Aorta (tissue), 5 donors: ENCODE measurements around the gene GGT6. TPM values are rescaled to one million over a fixed set of nuclear protein-coding genes. Genes with fewer than 3 reads are reported as not detected.
A peak's percentile ranks its signal among the peaks of the same experiment; 100 is the strongest.

Source experiments
- ATAC-seq: fragments of 200-7000 bp; cut with Tn5 transposase; one replicate; pipeline ENCODE4 v1.9.1; 2022; ENCODE audit warnings: moderate library complexity; ENCODE audit not compliant: low FRiP score
- DNase-seq, 2 donors: peaks; one replicate each; pipeline ENCODE4 v3.0.0-alpha.2; 2020
- H3K27ac ChIP-seq, 2 donors: one replicate each; pipeline ENCODE4 v1.5.1; 2013; ENCODE audit warnings: low read length in 2 of 2, mild to moderate bottlenecking in 2 of 2, moderate library complexity in 2 of 2, control low read depth in 1 of 2, inconsistent platforms in 1 of 2, low read depth in 1 of 2
- H3K27me3 ChIP-seq, 2 donors: one replicate each; pipeline ENCODE4 v1.6.1; 2013; ENCODE audit warnings: control low read depth in 1 of 2, low read length in 1 of 2, mild to moderate bottlenecking in 1 of 2, moderate library complexity in 1 of 2; ENCODE audit not compliant: insufficient read depth in 2 of 2, control insufficient read depth in 1 of 2
- H3K36me3 ChIP-seq, 2 donors: one replicate each; pipeline ENCODE4 v1.6.1; 2013; ENCODE audit warnings: control low read depth in 1 of 2, low read length in 1 of 2, mild to moderate bottlenecking in 1 of 2; ENCODE audit not compliant: insufficient read depth in 2 of 2, control insufficient read depth in 1 of 2
- H3K4me1 ChIP-seq, 2 donors: one replicate each; pipeline ENCODE4 v1.6.1; 2013; ENCODE audit warnings: low read length in 2 of 2, control low read depth in 1 of 2, mild to moderate bottlenecking in 1 of 2, moderate library complexity in 1 of 2; ENCODE audit not compliant: insufficient read depth in 2 of 2, control insufficient read depth in 1 of 2
- H3K4me3 ChIP-seq, 2 donors: one replicate each; pipeline ENCODE4 v1.5.1; 2013; ENCODE audit warnings: low read length in 2 of 2, control low read depth in 1 of 2, mild to moderate bottlenecking in 1 of 2
- H3K9me3 ChIP-seq: one replicate; pipeline ENCODE4 v1.6.1; 2013; ENCODE audit warnings: mild to moderate bottlenecking, low read length; ENCODE audit not compliant: control insufficient read depth
- WGBS, 2 donors: extraction: QIAGEN DNeasy Blood & Tissue Kit; methylation state at CpG; one replicate each; pipeline ENCODE4 v1.1.7; 2013; 5-methylcytosine and 5-hydroxymethylcytosine counted together
- intact Hi-C, 2 donors: fragments of 100-400 bp; cut with DNase I; formaldehyde crosslinking; loops; one replicate each; pipeline versions ENCODE4 v1.14.2 to v1.15.0; 2022
- polyA plus RNA-seq, 2 donors: library from polyadenylated mRNA; stranded (reverse); fragments of 200-250 nt; gene quantifications; one replicate each; pipeline ENCODE4 v1.2.3, GENCODE V29; 2013
- total RNA-seq, 2 donors: library from RNA; stranded (reverse); fragmentation: NEBNext Ultra II Directional; extraction: Animal tissue kit (Norgen Biotek cat#: 25700); gene quantifications; one replicate each; pipeline ENCODE4 v1.2.1, GENCODE V29; 2021
- donor health status: healthy with polysubstance abuse.
- donor health status: Bipolar disorder and iron deficiency.
- donor health status: DM: no; HTN: no; CAD: no.
- donor health status: DM: no; HTN: no; CAD: no.
- donor health status: DM: yes; HTN: yes; CAD: no.

The GGT6 gene
- total and polyA plus RNA-seq, 4 donors: 3.5 TPM; not detected in 3

- no peak for DNase-seq
- ATAC-seq: no peak
- H3K36me3 ChIP-seq: no peaks in the 10 kb centered on the region
- no peaks in the 10 kb centered on the region for H3K27me3 ChIP-seq
- H3K4me3 ChIP-seq: no peak overlapping the region
- peaks cover 0 to 4% of the 10 kb centered on the region in 2 donors for H3K4me1 ChIP-seq
- 90% methylated on average over 24 of the region's 24 CpGs for WGBS, 2 donors
- intact Hi-C loops: loop anchor here in 1 of 2 donors (5.0 kb wide), 1 partner anchor 61 kb away; the partner anchor contains the start of gene SPNS2
- H3K9me3 ChIP-seq: no peaks in the 10 kb centered on the region
- H3K27ac ChIP-seq: no peak overlapping the region
Measured at GRCh38 chr17:4558347-4558971, 1.9 kb downstream of the GGT6 start.

- peaks cover 0 to 4% of the 10 kb centered on the region in 2 donors for H3K4me1 ChIP-seq
- DNase-seq: peak in 1 of 2 donors; percentile 35
- intact Hi-C loops: loop anchor here in 1 of 2 donors (5.0 kb wide), 1 partner anchor 60 kb away; the partner anchor contains the start of gene SPNS2
- H3K36me3 ChIP-seq: no peaks in the 10 kb centered on the region
- no peak for ATAC-seq
- no peak overlapping the region for H3K27ac ChIP-seq
- 91% methylated on average over 6 of the region's 6 CpGs for WGBS, 2 donors
- no peak overlapping the region for H3K4me3 ChIP-seq
- no peaks in the 10 kb centered on the region for H3K27me3 ChIP-seq
- H3K9me3 ChIP-seq: no peaks in the 10 kb centered on the region
Measured at GRCh38 chr17:4557626-4558346, 2.6 kb downstream of the GGT6 start.

- Histone ChIP-seq H3K36me3 (peaks cover 0 to 3% of the 10 kb centered on the region in 2 donors), H3K27me3 (no peaks in the 10 kb centered on the region), H3K4me1 (peaks cover 0 to under 1% of the 10 kb centered on the region in 2 donors), H3K27ac (no peak overlapping the region), H3K9me3 (no peaks in the 10 kb centered on the region), H3K4me3 (no peak overlapping the region)
- intact Hi-C loops: loop anchor here in 1 of 2 donors (5.0 kb wide), 1 partner anchor 60 kb away; the partner anchor contains the start of gene SPNS2
- WGBS, 2 donors: 84 to 88% methylated on average over 4 of the region's 4 CpGs
- ATAC-seq: no peak
- DNase-seq: peak in 1 of 2 donors; percentile 10
Measured at GRCh38 chr17:4556996-4557395, 3.4 kb downstream of the GGT6 start.

GRCh38 chr17:4555873-4556759, 4.3 kb downstream of the GGT6 start:
- peak in 1 of 2 donors; percentile 45 for DNase-seq
- Histone ChIP-seq H3K4me1 (no peaks in the 10 kb centered on the region), H3K4me3 (peak overlapping the region; percentile 48 to 51), H3K27me3 (no peaks in the 10 kb centered on the region), H3K9me3 (no peaks in the 10 kb centered on the region), H3K36me3 (peaks cover 0 to 7% of the 10 kb centered on the region in 2 donors), H3K27ac (peak overlapping the region in 1 of 2 donors; percentile 14)
- ATAC-seq: no peak
- 50 to 53% methylated on average over 17 of the region's 17 CpGs for WGBS, 2 donors
- intact Hi-C loops: loop anchor here in 1 of 2 donors (5.0 kb wide), 1 partner anchor 59 kb away; the partner anchor contains the start of gene SPNS2

- peak; percentile 93 for ATAC-seq
- intact Hi-C loops: loop anchor here in 1 of 2 donors (5.0 kb wide), 1 partner anchor 58 kb away; the partner anchor contains the start of gene SPNS2
Measured at GRCh38 chr17:4554997-4555799, 5.2 kb downstream of the GGT6 start, which contains the start of gene MYBBP1A. TSS of gene MYBBP1A (minus strand) at chr17:4555384. CDS start at chr17:4555324, 60 bp downstream.

GRCh38 chr17:4554441-4554996, 5.9 kb downstream of the GGT6 start:
- ATAC-seq: no peak
- Histone ChIP-seq H3K9me3 (no peaks in the 10 kb centered on the region), H3K4me3 (peak overlapping the region in 1 of 2 donors; percentile 48), H3K27me3 (no peaks in the 10 kb centered on the region), H3K4me1 (no peaks in the 10 kb centered on the region), H3K36me3 (peaks cover 0 to 7% of the 10 kb centered on the region in 2 donors), H3K27ac (no peak overlapping the region)
- peak in 1 of 2 donors; percentile 45 for DNase-seq
- intact Hi-C loops: no loop called here
- 14 to 15% methylated on average over 18 of the region's 18 CpGs for WGBS, 2 donors

More at GRCh38 chr17:4554997-4555799, 5.2 kb downstream of the GGT6 start, which contains the start of gene MYBBP1A:
- Histone ChIP-seq H3K4me1 (no peaks in the 10 kb centered on the region), H3K27me3 (no peaks in the 10 kb centered on the region), H3K4me3 (peak within 1 kb of the TSS; percentile 48 to 51), H3K27ac (peak within 1 kb of the TSS in 1 of 2 donors; percentile 52), H3K9me3 (no peaks in the 10 kb centered on the region), H3K36me3 (peaks cover 0 to 7% of the 10 kb centered on the region in 2 donors)
- peak; percentile 99 to 100 for DNase-seq
- 0 to 1% methylated on average over 67 to 69 of the region's 69 CpGs for WGBS, 2 donors

- Histone ChIP-seq H3K27me3 (no peaks in the 10 kb centered on the region), H3K9me3 (no peaks in the 10 kb centered on the region), H3K36me3 (peaks cover 0 to 7% of the 10 kb centered on the region in 2 donors), H3K4me3 (no peak overlapping the region), H3K27ac (no peak overlapping the region), H3K4me1 (no peaks in the 10 kb centered on the region)
- DNase-seq (peak in 1 of 2 donors; percentile 37), ATAC-seq (no peak)
- intact Hi-C loops: no loop called here
- WGBS, 2 donors: 82 to 87% methylated on average over 9 of the region's 9 CpGs
Measured at GRCh38 chr17:4553669-4554068, 6.7 kb downstream of the GGT6 start.
